IMR-90 (cell line): ENCODE measurements around the gene ABCC9. TPM values are rescaled to one million over a fixed set of nuclear protein-coding genes. Genes with fewer than 3 reads are reported as not detected.

Source experiments
- microRNA-seq, 2 experiments: library from miRNA; stranded (forward) in 1 of 2; unstranded in 1 of 2; fragments of 10-50 nt in 1 of 2; fragments of <30 nt in 1 of 2; gene quantifications in 1 of 2; microRNA quantifications in 1 of 2; one replicate each; pipeline versions ENCODE3 to v1.1.0; 2013 to 2020; ENCODE audit not compliant: insufficient read depth in 1 of 2, insufficient read length in 1 of 2, unreplicated experiment in 1 of 2
- polyA plus RNA-seq, 3 experiments: library from polyadenylated mRNA; depleted of rRNA; stranded (reverse); fragments of >200 nt; gene quantifications; 2 replicates each; pipeline ENCODE4 v1.2.3, GENCODE V29; 2012; ENCODE audit warnings: low replicate concordance in 1 of 3
- small RNA-seq, 5 experiments: library from RNA; depleted of rRNA; stranded (forward); fragments of <200 nt; gene quantifications; one replicate each; pipeline ENCODE3, GENCODE V24; 2012
- total RNA-seq: library from RNA; depleted of rRNA; stranded (reverse); fragments of >200 nt; gene quantifications from 2 replicates; pipeline ENCODE4 v1.2.3, GENCODE V29; 2012; rRNA removed

ABCC9 gene
- total and polyA plus RNA-seq, 2 of the 4 experiments (the other 2 are of a cell fraction): 1.2 to 6.6 TPM

Small RNA genes lying within 50 kb of the gene (microRNA-seq; reads per million reads assigned to microRNA genes)
- not detected for gene AC008250.2 (ENCODE audit: insufficient read depth, insufficient read length)

Small RNA genes lying within 50 kb of the gene (small RNA-seq; reads per million reads assigned to genes)
- 0 reads per million in 5 experiments for gene AC008250.2

Other genes starting within 250 kb of the ABCC9 start
- 13.9 and 15.8 TPM in 2 replicates for gene KCNJ8, start 166.7 kb downstream of the ABCC9 start, total RNA-seq
- gene KCNJ8, start 166.7 kb downstream of the ABCC9 start, polyA plus RNA-seq (2012; rRNA removed): 7.2 and 8.0 TPM in 2 replicates
- 9.5 and 19.4 TPM in 2 replicates for gene CMAS, start 104.8 kb upstream of the ABCC9 start, total RNA-seq
- 20.6 and 26.8 TPM in 2 replicates for gene CMAS, start 104.8 kb upstream of the ABCC9 start, polyA plus RNA-seq (2012; rRNA removed)